HG03045 (cell line): ENCODE data around the gene AEBP1.

Experiments
- ATAC-seq: cut with Tn5 transposase; IDR thresholded peaks from one replicate; pipeline ENCODE4 v1.9.1; 2021; ENCODE audit warnings: mild to moderate bottlenecking, moderate library complexity; ENCODE audit not compliant: unreplicated experiment

The AEBP1 gene

DNA sequence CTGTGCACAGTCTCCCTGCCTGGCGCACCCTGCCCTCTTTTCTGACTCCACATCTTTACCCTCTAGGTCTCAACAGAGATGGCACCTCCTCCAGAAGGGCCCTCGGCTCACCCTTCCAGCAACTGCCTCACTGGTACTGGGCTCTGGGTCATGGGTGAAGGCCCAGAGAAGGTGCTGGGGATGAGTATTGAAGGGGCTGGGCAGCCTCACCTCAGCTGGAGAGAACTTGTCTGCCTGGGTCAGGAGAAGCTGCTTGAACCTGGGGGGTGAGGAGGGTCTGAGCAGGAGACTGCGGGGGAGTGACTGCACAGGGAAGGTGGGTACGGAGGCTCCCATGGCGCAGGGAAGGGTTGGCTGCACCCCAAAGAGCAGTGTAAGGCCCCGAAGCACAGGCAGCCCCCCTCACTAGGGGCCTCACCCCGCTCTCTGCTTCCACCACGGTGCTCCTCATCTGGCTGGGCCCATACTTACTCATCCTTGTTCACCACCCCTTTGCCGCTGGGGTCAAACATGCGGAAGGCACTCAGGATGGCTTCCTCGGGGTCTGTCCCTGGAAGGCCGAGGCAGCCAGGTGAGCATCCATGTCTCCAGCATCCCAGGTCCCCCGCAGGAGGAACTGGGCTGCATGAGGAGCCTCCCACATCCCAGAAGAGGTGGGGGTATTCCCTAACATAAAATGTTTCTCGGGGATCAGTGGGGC, 35.3 kb downstream of the AEBP1 start:
- ATAC-seq: no peak

DNA sequence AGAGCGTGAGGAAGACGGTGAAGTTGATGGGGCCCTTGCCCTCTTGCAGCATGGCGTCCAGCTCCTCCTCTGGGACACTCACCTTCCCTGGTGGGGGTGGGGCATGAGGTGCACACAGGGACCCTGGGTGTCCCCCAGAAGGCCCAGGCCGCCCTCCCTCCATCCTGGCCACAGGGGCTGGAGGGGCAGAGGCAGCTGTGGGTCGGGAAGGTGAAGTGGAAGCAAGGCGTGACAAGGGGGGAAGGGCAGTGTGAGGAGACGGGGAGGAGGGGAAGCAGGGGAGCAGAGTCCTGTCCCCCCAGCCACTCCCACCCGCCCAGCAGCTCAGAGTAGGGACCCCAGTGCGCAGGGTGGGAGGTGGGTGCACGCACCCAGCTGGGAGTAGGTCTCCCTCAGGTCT, 36.2 kb downstream of the AEBP1 start:
- no peak for ATAC-seq

DNA sequence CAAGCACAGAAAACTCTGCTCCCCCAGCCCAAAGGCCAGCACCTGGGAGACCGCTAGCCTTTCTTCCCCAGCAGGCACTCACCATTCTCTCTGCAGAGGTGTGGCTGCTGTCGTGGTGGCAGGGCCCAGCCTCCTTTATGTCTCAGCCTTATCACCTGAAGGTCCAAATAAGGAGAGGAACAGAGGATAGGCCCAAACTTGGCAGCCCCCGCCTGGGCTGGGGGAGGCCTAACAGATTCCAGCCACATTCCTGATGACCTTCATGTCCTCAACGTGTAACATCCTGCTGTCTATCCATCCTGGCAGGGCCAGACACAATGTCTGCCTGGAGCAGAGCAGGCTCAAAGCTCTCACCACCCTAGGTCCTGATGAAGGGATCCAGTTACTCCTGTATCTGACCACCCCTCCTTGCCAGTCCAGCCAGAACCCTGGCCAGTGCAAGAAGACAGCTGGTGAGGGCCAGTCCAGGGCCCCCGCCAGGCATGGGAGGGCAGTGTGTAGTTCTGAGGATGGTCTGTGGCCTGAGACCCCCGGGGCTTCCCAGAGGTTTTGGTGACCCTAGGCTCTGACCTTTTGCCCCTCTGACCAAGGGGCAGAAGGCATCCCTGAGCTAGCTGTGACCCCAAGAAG, 37.2 kb downstream of the AEBP1 start, which contains the start of gene MYL7:
Gene MYL7 (minus strand): TSS at position 112 of the 630 bp plus-strand sequence. CDS start 27 bp downstream, at position 85.
- no peak for ATAC-seq

DNA sequence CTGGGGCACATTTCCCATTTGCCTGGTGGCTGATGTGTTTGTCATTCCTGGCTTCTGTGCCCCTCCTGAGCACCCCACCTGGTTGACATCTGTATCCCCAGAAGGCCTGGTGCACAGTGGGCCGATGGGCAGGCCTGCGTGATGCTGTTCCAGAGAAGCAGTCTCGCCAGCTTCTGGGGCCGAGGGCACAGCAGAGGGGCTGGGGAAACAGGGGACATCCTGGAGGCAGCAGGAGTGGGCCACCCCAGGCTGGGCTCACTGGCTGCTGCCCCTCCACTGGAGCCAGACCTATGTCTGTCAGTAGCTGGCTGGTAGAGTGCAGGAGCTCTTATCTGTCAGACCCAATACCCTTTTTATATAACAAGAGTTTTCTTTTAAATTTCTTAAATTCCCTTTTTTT, 37.9 kb downstream of the AEBP1 start:
- no peak for ATAC-seq

DNA sequence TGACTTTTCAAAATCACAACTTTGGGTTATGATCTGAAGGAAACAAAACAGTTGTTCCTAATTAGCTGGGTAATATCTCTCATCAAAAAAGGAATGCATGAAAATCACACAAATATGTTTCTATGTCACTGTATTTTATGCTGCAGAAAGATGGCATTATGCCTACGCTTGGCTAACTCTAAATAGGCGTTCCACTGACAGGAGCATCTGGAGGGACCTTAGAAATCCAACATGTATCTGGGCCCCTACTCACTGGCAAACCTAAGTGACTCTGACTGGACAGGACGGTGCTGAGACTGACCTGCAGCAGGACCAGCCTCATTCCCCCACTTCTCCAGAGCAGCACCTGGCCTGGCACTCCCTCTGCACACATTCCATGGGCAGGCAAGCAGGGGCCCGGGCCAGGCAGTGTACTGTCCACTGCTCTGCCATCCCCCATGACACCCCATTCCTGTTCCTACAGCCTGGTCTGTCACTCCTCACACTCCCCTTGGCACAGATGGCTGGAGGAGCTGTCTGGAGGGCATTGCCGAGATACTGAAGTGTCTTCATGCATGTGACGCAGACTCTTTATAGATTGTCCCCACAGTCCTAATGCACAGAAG, 39.6 kb downstream of the AEBP1 start:
- no peak for ATAC-seq

- no peak for ATAC-seq
Observed at GRCh38 chr7:44144426-44144967, 40.4 kb downstream of the AEBP1 start.

GRCh38 chr7:44144968-44145478, 40.9 kb downstream of the AEBP1 start:
- ATAC-seq: no peak

DNA sequence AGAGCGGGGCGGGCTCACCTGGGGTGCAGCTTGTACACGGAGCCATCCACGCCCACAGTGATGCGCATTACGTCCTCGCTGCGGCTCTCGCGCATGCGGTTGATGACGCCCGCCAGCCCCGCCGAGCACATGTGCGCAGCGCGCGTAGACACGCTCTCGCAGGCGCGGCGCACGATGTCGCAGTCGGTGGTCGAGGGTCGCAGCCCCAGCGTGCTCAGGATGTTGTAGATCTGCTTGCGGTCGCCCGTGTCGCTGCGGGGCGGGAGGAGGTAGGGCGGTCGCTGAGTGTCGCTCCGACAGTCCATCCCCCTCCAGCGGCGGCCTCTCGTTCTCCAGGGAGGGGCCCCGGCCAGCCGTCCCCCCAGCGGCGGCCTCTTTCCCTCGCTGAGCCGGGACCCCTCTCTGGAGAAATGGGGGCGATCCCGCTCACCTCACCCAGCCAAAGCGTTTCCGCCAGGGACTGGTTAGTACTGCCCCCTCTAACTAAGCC, 41.4 kb downstream of the AEBP1 start:
- no peak for ATAC-seq

DNA sequence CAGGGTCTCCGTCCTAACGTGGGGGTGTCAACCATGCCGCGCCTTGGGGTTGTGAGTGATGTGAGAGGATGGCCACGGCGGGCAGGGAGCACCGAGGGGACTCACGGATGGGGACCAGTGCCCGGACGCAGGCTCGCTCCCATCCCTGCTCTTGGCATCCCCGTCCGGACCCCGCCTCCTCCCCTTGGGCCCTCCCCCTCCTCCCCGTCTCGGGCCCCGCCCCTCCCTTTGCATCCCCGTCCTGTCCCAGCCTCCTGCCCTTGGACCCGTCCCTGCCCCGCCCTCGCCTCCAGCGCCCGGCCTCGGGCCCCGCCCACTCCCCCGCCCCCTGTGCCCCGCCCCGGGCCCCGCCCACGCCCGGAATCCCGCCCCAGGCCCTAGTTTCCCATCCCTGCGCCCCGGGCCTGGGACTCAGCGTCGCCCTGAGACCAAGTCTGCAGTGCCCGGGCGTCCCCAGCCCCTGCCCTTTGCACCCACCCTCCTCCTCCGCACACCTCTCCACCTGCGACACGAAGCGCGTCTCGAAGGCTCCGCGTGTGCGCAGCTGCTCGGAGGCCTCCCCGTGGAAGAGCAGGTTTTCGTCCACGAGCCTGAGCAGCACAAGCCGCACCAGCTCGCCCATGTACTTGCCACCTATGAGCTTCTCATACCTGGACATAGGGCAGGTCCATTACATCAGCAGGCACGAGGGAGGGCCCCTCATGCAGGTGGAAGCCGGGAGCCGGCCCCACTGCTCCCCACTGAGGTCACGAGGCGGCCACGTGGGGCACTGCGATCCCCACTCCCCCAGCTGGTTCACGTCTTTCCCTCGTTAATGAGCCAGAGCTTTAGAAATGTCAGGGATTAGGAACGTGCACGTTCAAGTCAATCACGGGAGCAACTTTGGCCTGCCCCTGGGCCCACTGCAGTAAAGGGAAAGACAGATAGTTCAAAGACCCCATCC, 42.1 kb downstream of the AEBP1 start:
- no peak for ATAC-seq

DNA sequence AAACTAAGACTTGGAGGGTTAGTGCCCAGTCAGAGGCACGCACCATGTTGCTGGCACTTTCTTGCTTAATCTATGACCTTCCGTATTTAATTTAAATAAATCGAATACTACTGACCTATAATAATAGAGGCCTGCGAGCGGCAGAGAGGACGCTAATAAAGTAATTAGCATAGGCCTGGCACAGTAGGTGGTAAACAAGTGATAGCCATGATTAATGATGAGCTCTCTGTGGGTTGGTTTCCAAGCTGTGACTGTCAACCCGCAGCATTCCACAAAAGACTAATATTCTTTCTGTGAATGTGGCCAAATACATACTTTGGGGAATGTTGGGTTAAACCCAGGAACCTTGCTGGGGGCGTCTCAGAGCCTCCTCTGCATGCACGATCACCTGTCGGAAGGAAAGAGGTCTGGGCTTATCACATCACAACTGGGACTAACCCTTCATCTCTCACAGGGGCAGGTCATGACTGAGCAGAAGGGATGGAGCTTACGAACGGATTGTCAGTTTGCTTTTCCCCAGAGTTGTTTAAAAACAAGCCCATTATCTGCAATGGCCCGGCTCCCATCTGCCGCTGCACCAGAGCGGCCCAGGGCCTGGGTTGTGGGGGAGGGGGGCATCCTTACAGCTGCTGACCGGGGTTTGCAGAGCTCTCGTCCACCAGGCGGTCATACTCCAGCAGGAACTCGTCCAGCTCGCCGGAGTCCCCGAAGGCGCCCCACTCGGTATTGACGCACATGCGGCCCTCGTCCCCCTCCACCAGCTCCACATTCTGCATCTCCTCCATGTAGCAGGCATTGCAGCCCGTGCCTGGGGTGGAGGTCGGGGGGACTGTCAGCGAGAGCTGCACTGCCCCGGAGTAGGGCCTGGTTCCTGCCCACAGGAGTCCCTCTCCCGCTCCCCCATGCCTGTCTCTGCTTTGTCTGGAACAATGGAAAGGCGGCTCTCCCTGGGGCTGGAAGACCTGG, 43.2 kb downstream of the AEBP1 start:
- no peak for ATAC-seq

GRCh38 chr7:44148166-44148565, 44.0 kb downstream of the AEBP1 start:
- no peak for ATAC-seq

GRCh38 chr7:44148961-44149536, 44.9 kb downstream of the AEBP1 start:
- no peak for ATAC-seq

DNA sequence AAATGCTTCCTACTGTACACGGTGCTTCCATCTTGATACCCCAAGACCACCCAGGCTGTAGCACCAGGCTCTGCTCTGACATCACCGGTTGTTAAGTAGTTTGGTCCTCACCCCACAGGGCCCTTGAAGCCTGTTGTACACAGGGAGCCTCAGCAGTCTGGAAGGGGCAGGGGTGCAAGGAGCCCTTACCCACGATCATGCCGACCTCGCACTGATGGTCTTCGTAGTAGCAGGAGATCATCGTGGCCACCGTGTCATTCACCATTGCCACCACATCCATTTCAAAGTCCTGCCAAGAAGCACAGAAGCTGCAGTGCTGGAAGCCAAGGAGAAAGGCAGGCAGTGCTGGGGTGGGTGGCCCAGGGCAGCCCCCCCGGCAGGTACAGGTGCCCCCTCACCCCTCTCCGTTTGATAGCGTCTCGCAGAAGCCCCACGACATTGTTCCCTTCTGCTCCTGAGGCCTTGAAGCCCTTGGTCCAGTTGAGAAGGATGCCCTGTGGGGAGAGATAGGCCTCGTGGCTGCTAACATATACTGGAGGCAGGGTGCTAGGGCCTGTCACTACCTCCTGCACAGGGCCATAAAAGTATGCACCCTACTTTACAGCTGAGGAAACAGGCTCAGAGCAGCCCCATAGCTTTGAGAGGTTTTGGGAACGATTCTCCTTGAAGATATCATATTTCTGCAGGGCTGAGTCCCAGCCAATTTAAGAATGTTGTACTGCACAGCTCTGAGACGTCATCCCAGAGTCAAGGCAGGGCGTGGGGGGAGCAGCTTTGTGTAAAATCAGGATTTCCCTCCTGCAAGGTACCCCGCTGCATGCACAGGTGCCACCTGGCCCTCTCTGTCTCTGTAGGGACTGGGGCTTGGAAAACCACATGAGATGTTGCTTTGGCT, 45.7 kb downstream of the AEBP1 start:
- ATAC-seq: no peak

DNA sequence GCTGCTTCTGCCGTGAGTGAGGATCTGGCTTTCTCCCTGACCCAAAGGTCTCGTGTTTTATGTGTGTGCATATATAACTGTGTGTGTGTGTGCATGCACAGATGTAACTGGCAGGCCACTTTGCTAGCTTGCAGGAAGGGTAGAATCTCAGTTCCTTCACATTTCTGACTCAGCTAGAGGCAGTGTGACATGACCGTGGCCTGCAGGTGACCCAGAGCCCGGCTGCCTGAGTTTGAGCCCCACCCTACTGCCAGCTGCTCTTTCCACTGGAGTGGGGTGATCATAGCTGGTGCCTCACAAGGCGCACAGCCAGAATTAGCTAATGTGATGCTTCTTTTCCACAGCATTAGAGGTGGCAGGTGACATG, 46.3 kb downstream of the AEBP1 start:
- ATAC-seq: no peak

DNA sequence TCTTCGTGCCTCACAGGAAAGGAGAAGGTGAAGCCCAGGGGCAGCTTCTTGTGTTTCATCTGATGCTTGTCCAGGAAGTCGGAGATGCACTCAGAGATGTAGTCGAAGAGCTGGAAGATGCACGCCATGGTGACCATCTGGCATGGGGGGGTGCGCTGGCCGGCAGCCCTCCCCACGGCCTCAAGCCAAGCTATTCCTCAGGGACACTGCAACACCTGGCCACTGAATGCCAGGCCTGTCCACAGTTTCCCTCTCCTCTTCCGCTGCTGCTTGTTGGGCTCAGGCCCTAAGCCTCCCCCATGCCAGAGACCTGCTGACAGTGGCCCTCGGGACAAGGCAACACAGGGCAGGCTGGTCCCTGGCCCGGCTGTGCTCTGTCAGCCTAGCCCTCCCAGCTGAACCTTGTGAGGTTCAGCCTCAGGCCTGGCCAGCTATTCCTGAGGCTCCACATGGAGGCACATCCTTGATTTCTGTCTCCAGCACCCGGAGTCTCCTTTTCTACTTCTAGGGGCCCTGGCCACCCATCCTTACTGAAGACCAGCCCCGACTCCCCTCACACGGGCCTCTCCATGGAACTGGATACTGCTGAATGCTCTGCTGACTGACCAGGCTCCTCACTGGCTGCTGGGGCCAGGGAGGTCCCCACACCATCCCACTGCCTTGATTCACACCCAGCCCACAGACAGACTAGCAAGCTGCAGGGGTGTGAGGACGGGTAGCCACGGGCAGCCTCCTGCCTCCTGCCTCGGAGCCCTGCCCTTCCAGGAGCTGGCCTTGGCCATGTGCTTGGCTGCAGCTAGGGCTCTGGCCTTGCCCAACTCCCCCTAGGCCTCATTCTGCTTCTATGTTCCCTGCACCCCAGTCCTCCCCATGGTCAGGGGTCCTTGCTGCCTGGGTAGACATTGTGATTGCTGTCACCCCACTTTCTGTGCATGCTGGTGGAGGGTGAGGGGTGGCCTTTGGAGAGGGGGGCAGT, 47.1 kb downstream of the AEBP1 start:
- ATAC-seq: no peak

GRCh38 chr7:44151956-44152355, 47.8 kb downstream of the AEBP1 start:
- ATAC-seq: no peak
